ENCODE data around the gene SEC22B.
"Not testable (repeated sequence)": the region's sequence is repeated elsewhere in the genome, so short reads cannot be mapped to it uniquely, and the experiment has no call there.

Gene SEC22B

GRCh38 chr1:120112212-120112611, 64.1 kb downstream of the SEC22B start:
- DNase-seq: not testable (repeated sequence)

- DNase-seq: not testable (repeated sequence)
These were observed 64.5 kb downstream of the SEC22B start for GRCh38 chr1:120111771-120112170.

DNA sequence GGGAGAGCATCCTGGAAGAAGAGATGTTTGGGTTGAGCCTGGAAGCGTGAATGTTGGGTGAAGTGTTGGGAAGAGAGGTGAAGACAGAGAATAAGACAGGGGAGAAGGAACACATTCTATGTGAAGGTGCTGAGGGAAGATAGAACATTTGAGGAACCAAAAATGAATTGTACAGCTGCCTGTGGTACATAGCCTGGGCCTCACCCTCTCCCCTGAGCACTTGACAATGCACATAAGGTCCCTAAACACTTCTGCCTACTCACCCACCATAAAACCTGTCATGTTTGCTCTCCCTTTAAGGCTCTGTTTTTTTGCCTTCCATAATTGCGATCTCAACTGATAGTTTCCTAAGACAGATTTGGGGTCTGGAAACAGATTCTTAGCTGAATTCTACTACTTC, 65.3 kb downstream of the SEC22B start:
- DNase-seq: not testable (repeated sequence)

GRCh38 chr1:120109656-120110055, 66.7 kb downstream of the SEC22B start:
- DNase-seq: not testable (repeated sequence)

DNA sequence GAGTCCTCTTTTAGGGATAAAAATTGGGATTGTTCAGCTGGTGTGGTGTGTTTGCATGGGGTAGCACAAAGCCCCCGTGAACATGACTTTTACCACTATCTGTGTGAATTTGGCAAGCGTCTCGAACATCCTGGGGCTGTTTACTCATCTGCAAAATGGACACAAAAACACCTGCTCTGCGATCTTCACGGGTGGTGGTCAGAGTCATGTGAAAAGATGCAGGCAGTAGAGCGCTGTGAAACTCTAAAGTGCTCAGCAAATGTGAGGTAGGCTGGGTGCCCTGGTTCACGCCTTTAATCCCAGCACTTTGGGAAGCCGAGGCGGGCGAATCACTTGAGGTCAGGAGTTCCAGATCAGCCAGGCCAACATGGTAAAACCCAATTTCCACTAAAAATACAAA, 67.1 kb downstream of the SEC22B start:
- DNase-seq: not testable (repeated sequence)

DNA sequence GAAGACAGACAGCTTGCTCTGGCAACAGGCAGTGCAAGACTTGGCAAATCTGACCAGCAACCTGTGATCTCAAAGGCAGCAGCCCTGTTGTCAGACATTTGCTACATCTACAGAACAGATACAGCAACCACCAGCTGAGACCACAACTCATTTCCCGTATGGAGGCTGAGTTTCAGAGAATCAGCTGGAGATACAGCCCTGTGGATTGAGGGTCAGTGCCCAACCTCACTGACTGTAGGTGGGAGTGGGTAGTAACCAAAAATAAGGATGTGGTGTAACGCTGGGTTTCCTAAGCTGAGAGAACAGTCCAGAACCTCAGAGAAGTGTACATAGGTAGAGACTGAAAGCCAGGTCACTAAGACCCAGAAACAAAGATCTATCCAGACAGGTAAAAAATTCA, 71.0 kb downstream of the SEC22B start:
- not testable (repeated sequence) for DNase-seq

DNA sequence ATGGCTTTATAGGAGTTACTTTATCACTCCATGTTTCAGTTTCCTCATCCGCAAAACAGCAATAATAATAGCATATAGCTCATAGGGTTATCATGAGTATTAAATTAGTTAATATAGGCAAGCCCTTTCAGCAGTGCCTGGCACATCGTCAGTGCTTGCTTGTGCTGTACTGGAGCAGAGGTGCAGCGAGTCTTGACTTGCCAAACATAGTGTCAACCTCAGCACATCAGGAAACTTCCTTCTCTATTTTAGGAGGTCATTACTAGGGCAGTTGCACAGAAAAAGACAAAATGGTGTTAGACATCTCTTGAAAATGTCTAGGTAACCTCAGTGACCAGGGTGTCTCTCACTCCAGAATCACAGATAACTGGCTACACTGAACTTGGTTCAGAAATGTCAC, 72.6 kb downstream of the SEC22B start:
- DNase-seq: not testable (repeated sequence)

DNA sequence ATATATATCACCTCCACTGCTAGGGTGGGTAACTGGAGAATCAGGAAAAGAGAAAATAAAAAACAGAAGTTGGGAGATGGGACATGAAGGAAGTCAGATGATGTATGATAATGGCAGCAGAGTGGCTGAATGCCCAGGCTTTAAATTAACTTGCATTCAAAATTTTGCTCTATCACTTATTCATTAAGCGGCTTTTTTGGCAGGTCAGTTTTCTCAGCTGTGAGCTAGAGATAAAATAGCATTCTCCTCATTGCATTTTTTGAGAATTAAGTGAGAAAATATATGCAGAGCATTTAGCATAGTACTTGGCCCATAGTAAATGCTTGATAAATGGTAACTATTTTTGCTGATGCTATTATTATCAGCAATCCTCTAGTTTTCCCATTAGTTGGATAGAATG, 74.7 kb downstream of the SEC22B start:
- DNase-seq: not testable (repeated sequence)
